Islet of Langerhans (tissue), 1 donor: ENCODE data around the gene NPC1.

Source experiments
- FAIRE-seq: peaks from one replicate; lab custom pipeline; 2011; peaks lifted over from hg19 to GRCh38; lab: Jason Lieb, UNC

NPC1 gene

GRCh38 chr18:23484561-23485182, 101.6 kb downstream of the NPC1 start:
- no peak for FAIRE-seq
